GM18519 (cell line): ENCODE measurements around the gene EPHB6.

Experiments used
- ATAC-seq: cut with Tn5 transposase; IDR thresholded peaks from one replicate; pipeline ENCODE4 v1.9.1; 2021; ENCODE audit warnings: mild to moderate bottlenecking, moderate library complexity; ENCODE audit not compliant: unreplicated experiment, low FRiP score

The EPHB6 gene

DNA sequence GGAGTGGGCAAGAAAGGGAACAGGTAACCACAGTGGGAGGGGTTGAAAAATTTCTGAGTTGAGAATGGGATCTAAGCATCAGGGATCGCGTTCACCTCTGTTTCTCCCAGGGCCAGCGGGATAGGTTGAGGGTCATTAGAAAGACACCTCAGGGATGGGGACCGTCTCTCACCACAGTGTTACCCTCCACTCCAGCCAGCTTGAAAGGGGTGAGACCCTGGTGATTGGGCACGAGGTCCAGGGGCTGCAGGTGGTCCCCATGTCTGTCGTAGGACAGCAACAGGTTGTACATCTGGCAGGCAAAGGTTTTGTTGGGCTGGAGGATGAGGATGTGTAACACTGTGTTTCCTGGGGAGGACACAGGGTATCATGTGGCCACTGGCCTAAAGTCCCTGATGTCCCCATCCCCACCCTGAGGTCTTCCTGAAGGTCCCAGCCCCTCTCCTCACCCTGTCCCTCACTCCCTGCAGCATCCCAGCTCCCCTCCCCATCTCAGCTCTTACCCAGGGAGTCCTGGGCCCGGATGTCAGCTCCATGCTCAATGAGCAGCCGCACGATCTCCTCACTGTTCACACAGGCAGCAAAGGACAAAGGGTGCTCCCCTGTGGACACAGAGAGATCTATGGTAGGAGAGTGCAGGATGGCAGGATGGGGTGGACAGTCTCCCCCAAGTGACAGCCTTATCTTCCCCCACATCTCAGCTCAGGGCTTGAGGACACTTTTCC is 21.5 kb downstream of the EPHB6 start:
- no peak for ATAC-seq

DNA sequence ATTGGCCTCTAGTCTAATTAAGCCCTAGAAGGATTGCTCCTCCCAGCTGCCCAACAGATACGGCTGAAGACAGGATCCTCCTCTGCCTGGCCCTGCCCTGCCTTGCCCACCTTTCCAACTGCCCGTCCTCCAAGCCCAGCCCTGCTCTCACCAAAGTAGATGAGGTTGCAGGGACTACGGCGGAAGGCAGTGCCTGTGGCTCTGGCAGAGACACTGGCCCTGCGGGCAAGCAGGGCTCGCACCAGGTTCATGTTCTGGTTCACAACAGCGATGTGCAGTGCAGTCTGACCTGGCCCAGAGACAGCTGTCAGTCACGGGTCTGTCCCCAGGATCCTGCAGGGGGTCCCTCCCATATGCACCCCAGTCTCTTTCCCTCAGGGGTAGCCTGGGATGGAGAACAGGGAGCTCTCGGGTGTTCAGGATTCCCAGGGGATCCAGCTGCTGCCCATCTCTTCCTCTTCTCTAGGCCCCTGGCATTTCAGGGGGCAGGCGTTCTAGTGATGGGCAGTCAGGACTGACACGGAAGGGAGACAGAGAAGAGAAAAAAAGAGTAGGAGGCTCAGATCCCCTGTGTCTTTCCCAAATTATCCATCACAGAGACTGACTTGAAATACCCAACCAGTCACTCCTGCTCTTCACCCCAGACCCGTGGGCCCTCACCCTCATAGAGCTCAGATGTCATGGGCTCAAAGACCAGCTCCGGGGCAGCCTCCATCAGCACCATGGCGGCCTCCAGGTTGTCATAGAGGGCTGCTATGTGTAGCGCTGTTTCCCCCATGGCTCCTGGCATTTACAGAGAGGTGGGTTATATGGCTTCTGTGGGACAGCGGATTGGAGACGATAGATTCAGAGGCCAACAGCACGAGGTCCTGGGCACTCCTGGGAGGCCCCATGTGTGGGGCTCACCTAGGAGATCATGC is 22.4 kb downstream of the EPHB6 start:
- ATAC-seq: no peak

DNA sequence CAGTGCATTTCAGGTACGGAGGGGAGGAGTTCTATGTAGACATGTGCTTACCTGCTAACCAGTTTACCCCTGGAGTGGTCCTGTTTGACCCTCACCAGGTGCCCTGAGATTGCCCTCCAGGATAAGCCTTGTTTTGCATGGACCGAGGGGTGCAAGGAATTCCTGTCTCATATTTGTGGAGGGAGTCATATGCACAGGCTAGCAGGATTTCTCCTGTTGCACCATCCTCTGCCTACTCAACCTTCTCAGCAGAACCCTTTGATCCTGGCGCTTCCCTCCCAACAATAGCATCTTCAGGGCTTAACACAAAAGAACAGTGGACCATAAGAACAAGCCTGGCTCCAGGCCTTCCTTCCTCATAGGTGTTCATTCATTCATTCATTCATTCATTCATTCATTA is 23.4 kb downstream of the EPHB6 start:
- no peak for ATAC-seq

DNA sequence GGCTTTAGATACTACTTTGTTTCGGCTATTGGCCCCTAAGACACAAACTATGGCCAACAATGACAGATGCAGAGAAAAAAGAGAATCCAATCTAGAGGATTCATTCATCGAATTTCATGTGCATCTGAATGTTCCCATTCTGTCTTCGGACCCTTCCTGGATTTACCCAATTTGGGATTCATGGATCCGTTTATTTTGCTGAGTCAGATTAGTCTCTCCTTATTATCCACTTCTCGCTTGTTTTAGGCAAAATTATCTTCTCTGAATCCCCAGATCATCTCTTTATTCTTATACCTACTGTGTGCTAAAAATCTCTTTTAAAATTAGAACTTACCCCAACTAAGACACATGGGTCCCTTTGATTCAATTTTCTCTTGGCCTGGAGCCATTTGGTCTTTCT is 24.2 kb downstream of the EPHB6 start:
- no peak for ATAC-seq

DNA sequence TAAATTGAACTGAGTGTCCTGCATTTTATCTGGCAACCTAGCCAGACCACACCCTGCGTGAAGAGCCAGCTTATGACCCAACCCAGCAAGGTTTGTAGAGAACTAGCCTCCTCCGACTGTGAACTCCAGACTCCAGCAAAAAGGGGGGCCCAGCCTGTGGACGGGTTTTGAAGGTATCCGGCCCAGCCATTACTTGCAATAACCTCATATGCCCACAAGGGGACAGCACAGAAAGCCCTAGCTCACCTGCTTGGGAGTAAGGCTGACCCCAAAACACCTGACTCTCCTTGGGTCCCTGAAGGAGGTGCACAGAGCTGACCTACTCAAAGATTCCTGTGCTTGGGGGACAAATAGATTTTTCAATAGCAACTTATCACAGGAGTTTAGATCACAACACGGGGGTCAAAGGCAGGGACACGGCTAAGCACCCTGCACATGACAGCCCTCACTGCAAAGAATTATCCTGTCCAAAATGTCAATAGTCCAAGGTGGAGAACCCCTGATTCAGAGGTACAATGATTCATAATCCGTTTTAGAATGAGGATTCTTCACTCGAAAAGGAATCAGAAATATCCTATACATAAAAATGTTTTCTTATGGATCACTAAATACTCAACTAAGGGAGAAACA is 26.1 kb downstream of the EPHB6 start:
- ATAC-seq: no peak

DNA sequence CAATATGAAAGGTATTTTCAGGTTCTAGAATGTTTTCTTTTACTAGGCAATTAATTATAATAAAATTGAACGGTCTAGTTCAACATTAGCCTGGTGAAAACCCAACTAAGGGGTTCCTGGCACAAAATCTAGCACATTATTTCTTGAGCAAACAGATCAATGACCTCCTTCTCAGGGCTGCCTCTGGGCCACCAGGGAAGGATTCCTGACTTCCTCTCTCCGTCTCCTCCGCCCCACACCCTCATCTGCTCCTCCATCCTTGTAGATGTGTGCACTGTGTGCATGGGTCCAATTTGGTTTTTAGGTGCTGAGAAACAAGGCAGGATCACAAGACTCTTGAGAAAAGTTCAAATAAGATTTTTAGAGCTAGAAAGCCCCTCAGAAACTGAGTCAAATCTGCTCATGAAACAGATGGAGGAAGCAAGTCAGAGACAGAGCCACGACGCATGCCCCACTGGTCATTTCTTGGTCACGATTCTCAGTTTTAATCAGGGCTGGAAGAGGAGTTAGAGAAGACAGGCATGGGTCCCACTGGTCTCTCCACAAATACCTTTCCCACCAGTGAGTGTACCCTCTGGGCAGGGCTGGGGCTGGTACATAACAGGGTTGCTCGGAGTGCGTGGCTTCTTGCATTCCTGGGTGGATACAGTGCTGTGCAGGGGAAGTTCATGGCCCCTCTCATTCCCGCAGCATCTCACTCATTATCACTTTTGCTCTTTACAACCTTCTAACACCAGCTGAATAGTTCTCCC is 26.9 kb downstream of the EPHB6 start:
- no peak for ATAC-seq

DNA sequence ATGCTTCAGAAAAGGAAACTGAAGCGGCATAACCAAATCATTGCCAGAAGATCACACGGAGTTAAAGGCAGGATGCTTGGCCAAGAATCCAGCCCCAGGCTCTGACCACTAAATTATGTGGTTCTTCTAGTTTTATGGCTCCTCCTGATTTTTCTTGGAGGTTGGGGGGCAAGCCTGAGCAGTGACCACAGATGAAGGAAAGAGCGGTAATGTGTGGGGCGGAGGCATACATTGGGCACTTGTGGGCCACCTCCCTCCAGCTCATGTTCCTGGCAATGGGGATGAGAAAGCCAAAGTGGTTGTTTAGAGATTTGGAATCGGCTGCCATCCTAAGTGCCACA is 27.4 kb downstream of the EPHB6 start:
- ATAC-seq: no peak

DNA sequence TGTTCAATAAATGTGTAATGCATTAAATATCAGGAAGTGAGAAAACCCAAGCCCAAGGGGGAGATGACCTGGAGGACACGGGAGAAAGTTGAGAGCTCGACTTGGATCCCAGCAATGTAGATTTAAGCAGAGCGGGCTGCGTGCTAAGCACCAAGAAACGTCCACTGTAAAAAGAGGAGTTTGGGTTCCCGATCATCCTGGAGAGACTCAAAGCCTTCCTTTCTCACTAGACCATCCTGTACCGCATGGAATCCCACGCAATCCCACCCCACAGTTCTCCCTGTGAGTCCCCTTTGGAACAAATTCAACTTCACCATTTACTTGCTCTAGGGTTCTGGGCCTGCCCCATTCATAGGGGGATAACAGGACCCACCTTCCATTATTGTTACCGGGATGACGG is 28.3 kb downstream of the EPHB6 start:
- no peak for ATAC-seq

DNA sequence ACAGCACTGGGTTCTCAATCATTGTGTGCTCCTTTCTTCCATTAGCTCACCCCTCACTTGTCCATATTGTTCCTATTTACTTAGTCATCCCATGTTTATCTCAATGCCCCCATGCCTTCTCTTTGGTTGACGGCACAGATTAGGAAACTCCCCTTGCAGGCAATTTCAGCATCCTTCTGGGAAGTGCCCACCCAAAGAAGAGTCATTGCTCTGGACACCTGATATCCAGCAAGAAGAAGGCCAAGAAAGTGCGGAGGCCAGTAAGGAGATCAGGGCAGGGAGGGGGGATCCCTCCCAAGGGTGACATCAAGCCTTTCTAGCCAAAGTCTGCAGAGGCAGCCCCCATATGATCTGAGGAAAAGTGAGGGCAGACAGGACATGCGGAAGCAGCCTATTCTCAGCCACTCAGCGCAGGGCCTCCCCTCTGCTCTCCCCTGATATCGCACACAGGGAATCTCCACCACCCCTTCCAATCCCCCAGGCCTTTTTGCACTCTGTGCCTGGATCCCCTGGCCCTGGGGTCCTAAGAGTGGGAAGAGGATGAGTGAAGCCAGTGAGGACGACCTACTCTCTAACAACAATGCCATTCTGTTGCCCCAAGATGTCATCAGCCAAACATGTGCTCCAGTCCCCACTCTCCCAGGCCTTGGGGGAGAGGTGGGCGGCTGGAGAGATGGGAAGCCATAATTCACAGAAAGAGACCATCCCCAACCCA is 28.9 kb downstream of the EPHB6 start:
- no peak for ATAC-seq

DNA sequence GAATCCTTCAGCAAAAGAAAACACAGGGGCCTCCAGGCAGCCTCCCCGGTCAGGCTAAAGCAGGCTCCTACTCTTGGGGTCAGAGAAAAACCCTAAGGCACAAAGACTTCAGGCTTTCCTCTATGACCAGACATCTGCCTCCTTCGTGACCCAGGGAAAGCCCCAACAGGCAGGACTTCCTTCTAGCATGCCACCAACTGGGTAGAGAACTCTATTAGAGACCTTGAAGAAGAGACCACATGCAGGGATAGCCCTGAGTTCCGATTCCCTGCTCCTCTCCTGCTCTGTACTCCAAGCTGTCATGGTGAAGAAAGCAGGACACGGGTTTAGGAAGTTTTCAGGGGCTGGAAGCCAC is 29.4 kb downstream of the EPHB6 start:
- ATAC-seq: no peak

DNA sequence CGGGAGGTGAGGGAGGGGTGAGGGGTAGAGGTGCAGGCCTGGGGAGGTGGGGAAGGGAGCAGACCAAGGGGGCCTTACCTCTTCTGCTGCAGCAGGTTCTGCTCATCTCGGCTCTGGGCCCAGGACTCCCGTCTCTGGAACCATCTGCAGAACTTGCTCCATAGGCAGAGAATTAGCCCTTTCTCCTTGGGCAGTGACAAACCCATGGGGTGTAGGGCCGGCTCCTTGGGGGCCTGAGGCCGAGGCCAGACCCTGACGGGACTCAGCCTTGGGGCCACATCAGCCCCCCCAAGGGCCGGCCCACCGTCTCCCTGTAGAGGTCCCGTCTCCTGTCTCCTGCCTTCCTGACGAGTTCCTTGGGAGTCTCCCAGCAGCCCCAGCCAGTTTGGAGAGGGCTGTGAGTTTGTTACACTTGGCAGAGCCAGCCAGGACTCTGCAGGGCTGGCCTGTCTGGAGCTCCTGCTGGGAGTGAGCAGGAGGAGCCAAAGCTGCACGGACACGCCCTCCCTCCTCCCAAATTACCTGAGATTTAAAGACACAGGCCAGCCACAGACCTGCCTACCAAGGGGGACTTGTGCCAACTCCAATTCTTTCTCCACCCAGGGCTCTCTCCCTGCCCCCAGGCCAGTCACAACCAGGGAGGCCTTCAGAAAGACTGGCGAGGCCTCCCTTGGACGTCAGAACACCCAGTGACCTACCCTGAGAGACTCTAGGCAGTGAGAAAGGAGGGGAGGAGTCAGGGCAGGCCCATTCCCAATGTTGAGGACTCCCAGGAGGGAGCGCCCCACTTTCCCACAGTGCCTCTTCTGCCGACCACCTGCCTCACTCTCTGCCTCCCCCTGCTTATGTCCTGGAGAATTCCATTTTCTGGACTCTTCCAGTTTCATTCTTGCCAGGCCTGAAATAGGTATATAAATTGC is 30.7 kb downstream of the EPHB6 start, which contains the start of gene TRPV6:
Gene TRPV6 (minus strand): TSS at position 435 of the 920 bp plus-strand sequence.
- ATAC-seq: no peak

DNA sequence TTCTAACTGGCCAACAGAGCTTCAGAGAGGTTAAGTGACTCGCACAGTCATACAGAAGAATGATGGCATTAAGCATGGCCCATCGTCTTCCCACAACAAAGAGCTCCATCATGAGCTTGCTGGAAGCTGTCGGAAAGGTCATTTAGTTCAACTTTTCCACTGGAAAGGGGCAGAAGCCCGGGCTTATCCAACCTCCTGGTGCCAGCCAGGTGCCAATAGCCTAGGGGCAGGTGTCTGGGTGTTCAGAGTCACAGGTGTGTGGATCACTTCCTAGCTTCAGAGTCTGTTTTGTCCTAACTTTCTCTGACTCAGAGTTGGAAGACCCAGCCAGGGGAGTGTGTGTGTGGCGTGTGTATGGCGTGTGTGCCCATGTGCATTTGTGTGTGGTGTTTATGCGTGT is 32.0 kb downstream of the EPHB6 start:
- no peak for ATAC-seq

DNA sequence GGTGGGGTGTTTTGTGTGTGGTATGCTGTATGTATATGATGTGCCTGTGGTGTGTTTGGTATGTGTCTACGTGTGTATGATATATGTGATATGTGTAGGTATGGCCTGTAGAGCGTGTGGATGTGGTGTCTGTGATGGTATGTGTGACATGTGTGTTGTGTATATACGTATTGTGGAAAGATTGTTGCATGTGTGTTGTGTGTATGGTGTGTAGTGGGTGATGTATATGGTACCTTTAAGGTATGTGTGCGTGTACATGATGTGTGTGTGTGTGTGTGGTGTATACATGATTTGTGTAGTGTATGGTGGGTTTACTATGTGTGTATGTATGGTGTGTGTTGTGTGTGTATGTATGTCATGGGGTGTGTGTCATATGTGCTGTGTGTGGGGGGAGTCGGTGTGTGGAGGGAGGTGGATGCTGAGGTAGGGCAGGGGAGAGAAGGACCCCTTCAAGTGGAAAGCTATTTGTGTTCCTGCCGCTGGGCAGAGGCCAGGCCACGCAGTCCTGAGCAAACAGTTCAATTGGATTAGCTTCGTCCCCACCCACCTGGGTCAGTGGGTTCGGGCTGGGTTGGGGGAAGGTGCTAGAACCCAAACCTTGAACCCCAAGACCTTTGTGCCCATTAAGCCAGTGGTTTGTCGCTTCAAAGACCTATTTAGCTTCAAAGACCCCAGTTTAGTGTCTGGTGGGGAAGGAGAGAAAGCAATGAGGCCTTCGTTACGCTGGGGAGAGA is 32.6 kb downstream of the EPHB6 start:
- ATAC-seq: no peak

DNA sequence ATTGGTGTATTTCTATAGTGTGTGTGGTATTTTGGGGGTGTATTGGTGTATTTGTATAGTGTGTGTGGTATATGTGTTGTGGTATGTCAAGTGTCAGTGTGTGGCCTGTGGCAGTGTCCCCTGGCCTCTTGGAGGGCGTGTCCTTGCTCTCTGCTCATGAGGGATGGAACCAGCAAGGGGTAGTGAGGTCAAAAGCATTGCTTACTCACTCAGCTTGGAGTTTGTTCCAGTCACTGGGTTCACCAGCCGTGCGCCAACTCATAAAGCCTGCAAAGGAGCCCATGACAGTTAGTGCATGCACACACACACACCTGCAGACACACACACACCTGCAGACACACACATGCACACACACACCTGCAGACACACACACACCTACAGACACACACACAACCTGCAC is 34.9 kb downstream of the EPHB6 start:
- no peak for ATAC-seq

DNA sequence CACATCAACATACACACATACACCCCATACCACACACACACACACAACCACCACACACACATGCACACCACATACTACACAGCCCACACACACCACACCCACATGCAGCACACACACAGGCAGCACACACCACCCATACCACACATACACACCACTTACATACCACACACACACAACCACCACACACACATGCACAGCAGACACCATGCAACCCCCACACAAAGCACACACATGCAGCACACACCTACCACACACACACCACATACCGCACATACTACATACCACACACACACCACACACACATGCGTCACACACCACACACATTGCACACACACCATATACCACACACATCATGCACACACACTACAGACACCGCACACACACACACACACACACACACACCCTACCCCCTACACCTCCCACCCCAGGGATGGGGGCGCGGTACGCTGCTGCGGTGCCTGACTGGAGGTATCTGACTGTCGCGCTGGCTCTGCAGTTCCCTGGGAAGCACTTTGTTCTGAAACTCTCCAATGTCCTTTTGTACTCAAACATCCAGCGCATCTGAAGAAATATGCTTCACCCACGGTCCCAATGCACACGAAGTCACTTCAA is 36.1 kb downstream of the EPHB6 start:
- no peak for ATAC-seq

DNA sequence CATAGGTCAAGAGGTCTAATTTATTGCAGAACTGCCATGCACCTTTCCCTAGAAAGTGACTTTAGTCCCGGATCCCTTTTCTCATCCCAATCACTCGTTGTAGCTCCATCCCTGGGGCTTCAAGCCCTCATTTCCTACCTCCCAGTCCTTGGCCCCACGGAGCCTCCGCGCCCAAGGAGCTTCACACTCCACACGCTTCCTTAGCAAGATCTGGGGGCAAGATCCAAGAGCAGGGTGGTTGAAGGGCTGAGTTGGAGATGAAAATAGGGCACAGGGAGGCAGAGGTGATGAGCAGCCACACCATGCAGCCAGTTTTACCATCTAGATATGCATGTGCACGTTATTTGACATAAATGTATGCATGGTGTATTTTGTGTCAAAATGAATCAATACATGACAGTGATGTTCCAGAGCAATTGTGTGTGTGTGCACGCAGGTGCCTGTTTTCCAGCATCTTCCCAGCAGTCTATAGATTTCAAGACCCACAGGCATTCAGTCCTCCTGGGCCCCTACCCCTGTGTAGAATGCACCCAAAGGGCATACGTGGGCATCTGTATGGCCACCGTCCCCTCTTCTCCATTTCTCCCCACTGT is 36.7 kb downstream of the EPHB6 start:
- no peak for ATAC-seq

DNA sequence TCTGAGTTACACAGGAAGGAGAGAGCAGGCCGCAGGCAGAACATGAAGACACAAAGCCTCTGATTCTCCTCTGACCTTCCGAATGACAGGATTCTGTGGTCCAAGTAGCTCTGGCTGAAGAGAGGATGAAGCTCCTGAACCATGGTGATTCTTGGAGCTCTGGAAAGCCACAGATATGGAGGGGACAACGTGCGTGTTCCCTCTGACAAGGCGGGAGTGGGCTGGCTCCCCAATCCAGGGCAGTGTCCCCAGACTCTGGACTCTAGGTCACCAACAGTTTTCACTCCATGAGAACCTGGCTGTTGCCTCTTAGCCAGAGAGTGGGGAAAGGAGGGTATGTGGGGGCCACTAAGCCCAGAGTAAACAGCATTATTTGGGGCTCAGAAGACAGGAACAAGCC is 38.1 kb downstream of the EPHB6 start:
- no peak for ATAC-seq
